NCI-H1092 treated with DMSO at 0.1 percent for 48 hours (cell line): ENCODE measurements around the gene POPDC3.
"Not testable (repeated sequence)": the region's sequence is repeated elsewhere in the genome, so short reads cannot be mapped to it uniquely, and the experiment has no call there.

Source experiments
- DNase-seq: peaks from one replicate; lab custom pipeline; 2025; lab: John Stamatoyannopoulos, UW

POPDC3 gene, protein sequence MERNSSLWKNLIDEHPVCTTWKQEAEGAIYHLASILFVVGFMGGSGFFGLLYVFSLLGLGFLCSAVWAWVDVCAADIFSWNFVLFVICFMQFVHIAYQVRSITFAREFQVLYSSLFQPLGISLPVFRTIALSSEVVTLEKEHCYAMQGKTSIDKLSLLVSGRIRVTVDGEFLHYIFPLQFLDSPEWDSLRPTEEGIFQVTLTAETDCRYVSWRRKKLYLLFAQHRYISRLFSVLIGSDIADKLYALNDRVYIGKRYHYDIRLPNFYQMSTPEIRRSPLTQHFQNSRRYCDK

DNA sequence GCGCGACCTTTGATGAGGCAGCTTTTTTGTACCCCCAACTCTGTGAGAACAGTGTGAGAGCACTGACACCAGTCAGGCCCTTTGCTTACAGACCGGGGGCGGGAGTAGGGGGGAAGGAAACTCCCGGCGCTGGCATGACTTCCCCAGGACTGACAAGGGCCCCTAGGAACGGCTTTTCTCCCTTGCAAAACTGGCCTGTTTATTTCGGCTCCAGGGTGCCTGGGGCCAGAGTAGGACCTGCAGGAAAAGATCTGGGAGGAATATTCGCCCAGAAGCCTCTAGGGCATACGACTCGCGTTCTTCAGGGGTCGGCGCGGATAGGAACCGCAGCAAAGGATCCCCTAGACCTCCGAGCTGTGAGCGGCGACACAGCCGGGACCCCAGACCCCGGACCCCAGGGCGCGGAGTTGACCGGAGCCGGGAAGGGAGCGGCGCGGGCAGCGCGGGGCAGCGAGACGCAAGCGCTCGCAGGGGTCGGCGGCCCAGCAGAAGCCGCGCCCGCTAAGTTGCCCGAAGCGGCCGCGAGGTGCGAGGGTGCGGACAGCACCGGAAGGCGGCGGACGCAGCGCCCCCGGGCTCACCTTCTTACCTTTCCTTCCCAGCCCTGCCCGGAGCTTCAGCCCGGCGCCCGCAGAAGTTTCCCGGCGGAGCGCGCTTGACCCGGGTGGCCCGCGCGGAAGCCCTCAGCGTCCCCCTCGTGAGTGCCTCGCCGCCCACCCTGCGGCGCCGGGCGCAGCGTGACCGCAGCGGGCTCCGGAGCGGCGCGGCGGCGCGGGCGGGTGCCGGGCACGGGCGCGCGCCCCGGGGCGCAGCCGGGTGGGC lies at the start of gene POPDC3:
Gene POPDC3, minus strand, starts transcription at position 771 of the 822 bp plus-strand sequence. CDS start 18,105 bp downstream, outside the sequence.
- DNase-seq: peak; percentile 57

DNA sequence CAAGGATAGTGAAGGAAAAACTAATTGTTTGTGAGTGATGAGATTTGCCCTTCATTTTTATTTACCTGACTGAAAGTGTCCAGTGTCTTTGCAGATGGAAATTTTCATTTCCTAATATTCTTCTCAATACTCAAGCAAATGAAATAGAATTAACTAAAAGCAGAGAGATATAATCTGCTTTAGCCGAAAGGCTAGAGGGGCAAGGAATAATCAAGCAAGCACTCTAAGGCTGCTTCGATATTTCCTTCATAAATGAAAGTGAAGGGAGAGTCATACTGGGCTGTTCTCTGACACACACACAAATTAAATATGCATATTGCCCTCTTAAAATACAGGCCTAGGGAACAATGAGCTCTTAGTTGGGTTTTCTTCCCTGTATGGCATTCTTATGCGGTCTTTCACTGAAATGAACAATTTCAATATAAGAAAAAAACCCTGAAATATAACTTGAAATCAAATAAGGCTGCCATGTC lies 47.5 kb upstream of the POPDC3 start:
- no peak for DNase-seq

DNA sequence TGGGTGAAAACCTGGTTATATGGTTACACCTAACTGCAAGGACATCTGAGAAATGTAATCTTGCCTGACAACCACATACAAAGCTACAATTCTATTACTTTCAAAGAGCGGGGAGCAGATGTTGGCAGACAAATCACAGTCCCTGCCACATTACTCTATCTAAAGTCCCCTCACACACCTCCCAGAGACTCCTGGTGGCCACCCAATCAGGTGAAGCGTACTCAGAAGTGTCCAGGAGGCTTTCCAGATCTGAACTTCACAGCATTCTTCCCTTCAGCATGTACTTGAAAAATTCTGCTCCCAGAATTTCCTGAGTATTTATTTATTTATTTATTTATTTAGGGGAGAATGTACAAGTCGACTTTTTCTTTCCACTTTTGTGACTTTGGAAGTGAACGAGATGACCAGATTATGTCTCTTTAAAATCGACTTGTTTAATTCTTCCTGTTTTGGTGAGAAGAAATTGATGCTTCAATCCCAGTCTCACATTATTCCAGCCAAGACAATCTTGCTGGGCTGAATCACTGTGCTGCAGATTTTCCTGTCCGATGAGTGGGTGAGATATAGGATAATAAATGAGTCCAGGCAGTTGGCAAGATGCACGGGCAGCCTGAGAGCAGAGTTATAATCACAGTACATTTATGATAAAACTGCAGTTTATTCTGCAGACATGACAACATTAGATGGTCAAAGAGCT lies 46.9 kb upstream of the POPDC3 start:
- no peak for DNase-seq

DNA sequence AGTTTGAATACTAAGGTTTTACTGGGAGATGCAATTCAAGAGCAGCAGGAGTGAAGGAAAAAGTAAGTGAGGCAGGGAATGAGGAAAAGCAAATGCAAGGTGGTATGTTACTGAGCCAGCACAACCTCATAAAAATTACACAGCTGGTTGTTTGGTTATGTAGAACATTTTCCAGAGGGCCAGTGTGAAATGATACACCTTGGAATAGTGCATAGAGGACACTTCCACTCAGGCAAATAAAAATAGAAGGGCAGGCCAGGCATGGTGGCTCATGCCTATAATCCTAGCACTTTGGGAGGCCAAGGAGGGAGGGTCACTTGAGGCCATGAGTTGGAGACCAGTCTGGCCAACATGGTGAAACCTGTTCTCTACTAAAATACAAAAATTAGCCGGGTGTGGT lies 43.4 kb upstream of the POPDC3 start:
- DNase-seq: no peak

DNA sequence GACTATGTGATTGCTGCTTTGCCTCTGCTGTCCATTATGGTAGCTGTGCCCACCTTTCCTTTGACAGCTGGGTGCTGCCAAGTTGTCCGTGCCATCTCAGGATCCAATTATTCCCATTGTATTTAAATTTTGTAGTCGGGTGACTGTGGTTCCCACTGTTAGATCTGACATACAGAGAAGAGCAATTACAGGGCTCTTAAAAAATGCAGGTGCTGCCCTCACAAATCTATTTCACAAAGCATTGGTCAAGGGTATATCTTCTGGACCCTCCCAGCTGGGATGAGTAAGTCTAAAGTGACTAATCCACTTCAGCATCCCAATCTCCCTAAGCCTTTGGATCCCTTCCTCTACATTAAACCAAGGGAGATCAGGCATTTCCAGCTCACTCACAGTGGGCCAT lies 41.4 kb upstream of the POPDC3 start:
- DNase-seq: not testable (repeated sequence)

DNA sequence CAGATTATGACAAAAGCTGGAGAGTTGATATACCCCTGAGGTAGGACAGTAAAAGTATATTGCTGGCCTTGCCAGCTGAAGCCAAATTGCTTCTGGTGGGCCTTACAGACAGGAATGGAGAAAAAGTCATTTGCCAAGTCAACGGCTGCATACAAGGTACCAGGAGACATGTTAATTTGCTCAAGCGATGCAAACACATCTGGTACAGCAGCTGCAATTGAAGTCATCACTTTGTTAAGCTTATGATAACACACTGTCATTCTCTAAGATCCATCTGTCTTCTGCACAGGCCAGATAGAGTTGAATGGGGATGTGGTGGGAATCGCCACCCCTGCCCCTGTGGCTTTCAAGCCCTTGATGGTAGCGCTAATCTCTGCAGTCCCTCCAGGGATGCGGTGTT lies 40.4 kb upstream of the POPDC3 start:
- no peak for DNase-seq

DNA sequence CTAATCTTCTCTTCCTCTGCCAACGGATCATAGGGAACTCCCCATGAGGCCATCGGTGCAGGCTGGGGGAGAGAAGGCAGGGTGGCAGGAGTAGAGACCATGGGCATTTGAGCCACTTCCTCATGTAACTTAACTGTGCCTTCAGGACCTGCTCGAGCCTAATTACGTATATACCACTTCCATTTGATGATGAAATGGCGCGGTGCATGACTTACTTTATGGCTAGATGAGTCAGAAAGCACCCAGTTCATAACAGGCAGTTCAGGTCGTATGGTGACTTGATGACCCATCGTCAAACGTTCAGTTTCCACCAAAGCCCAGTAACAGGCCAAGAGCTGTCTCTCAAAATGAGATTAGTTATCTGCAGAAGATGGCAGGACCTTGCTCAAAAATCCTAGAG lies 39.4 kb upstream of the POPDC3 start:
- not testable (repeated sequence) for DNase-seq

DNA sequence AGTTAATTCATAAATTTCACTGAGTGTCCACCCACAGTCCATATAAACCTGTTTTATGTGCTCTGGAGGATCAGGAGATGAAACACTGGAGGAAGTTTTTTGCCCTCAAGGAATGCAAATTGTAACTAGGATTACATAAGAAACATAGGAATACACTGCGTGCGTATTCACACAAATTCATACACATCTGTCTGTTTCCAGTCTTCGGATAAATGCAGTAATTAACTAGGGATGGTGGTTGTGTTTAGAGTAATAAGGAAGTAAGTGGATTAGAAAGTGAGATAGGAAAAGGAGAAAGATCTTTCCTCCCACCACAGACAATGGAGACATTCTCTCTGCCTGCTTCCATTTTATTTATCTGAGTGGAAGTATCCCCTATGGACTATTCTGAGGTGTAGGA lies 35.7 kb upstream of the POPDC3 start:
- no peak for DNase-seq

DNA sequence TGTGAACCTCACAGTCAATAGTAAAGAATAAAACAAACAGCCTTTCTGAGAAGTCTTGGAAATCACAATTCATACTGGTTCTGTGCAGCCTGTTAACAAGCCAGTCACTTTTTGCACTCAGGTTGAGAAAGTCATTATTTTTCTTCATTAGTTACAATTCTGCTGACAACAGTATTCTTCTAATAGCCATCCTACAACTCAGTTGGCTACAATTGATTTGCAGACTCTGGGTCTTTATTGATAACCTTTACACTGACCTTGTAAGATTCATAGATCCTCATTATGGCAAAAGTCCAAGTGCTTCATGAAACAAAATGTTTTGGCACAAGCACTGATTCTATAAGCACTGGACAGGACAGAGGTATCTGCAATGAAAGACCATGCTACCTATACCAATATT lies 34.9 kb upstream of the POPDC3 start:
- no peak for DNase-seq

DNA sequence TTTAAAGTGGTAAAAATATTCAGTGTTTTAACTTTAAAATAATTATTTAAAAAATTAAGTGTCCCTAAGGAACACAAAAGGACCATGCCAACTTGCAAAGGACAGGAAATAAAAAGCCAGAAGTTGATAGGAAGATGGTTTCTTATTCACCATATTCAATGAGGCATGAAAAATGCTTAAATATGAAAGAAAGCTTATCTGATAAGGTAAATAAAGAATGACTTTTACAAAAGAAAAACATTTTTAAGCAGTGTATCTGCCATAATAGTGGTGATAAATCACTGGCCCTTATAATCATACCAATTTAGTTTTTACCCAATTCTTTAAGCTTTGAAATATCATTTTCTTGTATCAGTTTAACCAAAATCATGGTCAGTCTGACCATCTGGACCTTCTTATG lies 33.5 kb upstream of the POPDC3 start:
- no peak for DNase-seq

DNA sequence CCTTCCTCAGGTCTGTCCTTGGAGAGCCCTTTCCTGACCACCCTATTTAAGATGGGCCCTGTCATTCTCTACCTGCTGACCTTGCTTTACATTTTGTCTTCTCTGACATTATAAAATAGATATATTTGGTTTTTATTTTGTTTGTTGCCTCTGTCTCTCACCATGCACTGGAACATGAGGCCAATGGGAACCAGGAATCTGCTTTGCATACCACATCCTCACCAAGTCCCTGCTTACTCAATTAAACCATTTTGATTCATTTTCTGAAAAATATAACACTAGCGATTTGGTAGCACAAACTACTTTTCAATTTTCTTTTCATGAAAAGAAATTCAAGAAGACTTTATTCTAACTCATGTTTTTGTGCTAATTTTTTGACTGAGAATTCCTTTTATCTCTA lies 32.8 kb upstream of the POPDC3 start:
- DNase-seq: no peak

DNA sequence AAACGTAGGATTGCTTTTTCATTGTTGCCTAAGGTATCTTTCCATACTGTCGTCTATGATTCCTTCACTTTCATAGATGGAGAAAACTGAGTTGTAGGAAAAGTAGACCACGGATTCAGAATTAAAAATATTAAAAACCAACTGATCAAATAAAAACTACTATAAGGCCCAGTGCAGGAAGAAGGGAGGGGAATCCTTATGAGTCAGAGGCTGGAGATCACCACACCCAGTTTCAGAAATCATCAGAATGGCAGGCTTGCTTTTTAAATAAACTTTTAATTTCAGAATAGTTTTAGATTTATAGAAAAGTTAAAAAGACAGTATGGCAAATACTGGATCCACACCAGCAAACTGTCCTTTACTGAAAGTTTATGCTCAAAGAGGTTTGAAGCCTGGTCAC lies 32.0 kb upstream of the POPDC3 start:
- DNase-seq: no peak

DNA sequence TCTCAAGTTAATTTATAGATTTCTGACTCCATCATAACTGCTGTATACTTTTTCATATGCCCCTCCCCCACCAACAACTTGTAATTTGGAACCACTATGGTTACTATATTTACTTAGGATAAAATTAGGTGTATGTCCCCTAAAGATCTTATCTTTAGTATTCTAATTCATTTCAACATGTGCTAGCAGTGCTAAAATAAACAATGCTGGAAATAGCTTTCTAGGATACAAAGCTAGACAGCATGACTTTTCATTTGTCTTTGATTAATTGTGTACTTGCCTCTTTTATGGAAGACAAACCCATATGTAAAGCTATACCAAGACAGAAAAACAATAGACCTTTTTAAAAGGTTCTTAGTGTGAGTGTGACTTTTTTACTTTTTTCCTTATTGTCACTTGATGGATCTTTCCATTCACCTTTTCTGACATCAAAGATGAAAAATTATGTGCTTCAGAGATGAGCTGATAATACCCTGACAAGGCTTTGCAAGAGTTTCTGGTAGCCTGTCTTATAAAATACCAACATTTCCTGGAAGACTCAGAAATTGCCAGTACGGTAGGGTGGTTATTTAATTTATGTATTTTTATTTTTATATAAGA lies 31.2 kb upstream of the POPDC3 start:
- no peak for DNase-seq

DNA sequence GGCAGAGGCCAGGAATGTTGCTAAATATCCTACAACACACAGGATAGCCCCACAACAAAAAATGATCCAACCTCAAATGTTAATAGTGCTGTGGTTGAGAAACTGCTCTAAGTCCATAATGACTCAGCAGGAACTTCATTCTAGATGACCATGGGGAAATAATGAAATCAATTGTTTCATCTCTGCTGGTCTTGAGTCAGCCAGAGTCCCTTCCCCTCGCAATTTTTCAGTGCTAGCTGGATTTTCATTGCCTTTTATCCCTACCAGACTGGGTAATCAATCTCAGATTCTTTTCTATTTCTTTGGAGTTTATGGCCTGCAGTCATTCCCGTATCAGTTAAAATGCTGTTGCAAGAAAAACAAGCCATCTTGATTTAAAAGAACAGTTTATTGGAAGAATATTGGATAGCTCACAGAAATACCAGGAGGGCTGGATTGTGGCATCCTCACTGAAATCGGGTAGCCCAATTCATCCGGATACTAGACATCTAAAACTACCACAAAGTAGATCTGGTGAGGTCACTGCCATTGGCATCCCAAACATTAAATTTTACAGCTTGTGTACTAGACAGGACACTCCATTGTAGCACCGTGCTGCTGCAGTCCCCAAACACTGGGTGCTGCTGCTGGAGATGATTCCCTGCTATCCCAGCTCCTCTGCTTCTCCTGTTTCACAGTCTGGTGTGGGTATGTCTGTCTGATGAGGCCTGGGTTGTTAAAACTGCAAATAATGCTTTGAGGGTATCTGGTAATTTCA lies 30.3 kb upstream of the POPDC3 start:
- DNase-seq: no peak

DNA sequence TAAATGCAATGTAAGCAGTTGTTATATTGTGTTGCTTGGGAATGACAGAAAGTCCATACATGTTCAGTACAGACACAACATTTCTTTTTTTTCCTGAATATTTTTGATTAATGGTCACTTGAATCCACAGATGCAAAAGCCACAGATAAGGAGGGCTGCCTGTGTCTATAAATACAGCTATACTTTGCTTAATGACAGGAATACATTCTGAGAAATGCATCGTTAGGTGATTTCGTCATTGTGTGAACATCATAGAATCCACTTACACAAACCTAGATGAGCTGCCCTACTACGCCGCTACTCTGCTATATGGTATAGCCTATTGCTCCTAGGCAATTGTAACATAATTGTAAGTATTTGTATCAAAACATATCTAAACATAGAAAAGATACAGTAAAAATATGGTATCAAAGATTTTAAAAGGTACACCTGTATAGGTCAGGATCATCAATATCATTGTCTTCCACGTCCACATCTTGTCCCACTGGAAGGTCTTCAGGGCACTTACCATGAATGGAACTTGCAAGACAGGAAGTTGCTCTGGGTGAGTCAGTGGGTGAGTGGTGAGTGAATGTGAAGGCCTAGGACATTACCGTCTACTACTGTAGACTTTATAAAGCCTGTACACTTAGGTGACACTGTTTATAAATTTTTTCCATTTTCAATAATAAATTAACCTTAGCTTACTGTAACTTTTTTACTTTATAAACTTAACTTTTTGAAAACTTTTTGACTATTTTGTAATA lies 27.9 kb upstream of the POPDC3 start:
- no peak for DNase-seq

DNA sequence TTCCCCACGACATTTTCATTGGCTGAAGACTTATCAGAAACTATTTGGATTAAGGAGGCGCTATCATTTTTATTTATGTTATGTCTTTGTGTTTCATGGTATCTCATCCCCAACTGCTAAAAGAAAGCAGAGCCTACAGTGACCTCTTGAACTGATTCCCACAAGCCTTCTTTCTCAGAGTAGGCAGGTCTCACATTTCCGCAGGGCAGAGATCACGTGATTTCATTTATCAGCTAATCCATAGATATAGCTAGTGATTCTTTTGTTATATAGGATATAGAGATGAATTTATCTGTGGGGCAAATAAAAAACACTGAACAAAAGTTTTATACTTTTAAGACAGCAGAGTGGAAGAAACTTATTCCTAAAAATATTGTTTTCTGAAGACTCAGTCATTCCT lies 25.0 kb upstream of the POPDC3 start:
- DNase-seq: no peak

DNA sequence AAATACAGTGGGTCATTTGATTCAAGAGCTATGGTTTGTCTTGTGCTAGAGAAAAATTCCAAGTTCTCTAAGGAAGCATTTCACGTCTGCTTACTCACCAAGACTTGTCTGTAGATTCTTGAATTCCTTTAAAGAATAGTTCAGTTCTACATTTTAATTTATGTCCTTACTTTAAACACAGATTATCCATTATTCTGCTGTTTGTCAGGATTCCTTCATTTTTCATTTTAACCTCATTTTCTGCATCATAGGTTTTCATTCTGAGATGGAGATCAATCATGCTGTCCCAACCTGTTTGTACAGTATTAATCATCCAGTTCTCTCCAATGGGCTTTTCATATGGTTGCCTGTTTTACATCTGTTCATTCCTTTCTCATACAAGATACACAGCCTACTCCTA lies 24.5 kb upstream of the POPDC3 start:
- no peak for DNase-seq

DNA sequence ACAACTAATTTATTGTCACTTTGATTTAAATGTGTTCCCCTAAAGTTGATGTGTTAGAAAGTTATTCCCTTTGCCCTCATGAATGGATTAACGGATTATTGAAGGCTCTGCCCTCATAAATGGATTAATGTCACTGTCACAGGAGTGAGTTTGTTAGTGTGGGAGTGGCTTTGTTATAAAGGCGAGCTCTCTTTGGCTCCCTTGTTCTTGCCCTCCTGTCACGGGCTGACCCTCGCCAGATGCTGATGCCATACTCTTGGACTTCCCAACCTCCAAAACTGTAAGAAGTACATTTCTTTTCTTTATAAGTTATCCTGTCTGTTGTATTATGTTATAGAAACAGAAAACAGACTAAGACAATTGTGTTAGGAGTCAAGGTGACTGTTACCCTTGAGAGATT lies 22.7 kb upstream of the POPDC3 start:
- DNase-seq: no peak

DNA sequence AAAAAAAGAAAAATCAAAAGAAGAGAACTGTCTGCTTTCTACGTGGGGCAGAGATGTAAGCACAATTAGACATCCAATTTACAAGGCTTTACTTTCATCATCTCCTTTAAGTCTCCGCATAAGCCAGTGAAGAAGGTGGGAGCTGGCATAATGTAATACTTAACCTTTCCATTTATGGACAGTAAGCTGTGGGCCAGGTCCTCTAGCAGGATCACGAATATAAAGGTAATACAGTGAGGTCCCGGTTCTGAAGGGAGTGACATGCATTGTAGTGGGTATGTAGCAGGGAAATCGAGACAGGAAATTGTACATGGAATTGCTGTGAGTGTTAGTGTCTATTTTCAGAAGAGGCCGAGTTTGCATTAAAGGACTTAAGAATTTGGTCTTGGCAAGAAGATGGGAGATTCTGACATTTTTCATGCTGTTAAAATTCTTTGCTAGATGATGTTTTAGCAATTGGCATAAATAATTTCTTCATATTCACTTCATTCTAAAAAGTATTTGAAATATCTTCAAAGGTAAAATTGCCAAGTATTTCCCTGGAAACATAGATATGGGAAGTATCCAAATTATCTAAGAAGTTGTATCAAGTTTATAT lies 20.4 kb upstream of the POPDC3 start:
- DNase-seq: no peak

DNA sequence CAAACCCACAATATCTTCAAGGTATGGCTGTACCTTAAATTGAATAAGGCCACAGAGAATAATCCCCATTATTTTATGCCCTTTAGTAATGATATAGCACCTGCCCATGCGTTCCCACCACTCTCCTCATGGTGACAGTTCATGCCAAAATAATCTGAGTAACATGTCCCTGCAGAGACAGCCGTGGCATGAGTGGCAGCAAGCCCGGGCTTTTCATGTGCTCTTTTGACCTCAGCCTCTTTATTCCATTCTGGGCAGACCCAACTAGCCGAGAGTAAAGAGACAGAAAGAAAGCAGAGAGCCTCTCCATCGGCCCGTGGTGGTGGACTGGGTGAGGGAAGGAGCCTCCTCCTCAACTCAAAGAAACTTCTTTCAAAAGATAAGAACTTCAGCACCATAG lies 19.9 kb upstream of the POPDC3 start:
- no peak for DNase-seq

DNA sequence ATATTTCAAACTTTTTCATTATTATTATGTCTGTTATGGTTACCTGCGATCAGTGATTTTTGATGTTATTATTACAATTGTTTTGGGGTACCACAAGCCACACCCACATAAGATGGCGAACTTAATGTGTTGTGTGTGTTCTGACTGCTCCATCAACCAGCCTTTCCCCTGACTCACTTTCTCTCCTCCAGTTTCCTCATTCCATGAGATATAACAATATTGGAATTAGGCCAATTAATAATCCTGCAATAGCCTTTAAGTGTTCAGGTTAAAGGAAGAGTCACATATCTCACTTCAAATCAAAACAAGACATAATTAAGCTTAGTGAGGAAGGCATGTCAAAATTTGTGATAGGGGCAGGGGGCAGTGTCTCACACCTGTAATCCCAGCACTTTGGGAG lies 16.3 kb upstream of the POPDC3 start:
- no peak for DNase-seq
